ENCODE measurements around the gene PIGP. TPM values are rescaled to one million over a fixed set of nuclear protein-coding genes. Genes with fewer than 3 reads are reported as not detected.

Gene PIGP
- total and polyA plus RNA-seq, 4 experiments from 2014 or later, result 17.2 to 31.5 (median 25.6) TPM

DNA sequence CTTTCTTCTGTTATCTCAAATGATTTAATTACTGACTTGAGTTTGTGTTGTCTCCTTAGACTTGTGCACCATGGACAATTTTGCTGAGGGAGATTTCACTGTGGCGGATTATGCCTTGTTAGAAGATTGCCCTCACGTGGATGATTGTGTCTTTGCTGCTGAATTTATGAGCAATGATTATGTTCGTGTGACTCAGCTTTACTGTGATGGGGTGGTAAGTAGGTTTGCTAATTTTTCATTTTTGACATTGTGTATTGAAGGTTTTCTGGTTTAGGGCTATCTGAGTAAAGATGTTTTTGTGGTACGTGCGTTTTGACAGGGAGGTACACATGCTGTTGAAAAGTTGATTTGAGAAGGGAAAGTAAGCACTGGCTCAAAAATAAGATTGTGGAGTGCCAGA is 14.3 kb upstream of the PIGP start:
- POLR2A ChIA-PET (ENCODE audit: partially characterized antibody), result no interaction called here
- H3K4me3 ChIP-seq (ENCODE audit: low read length in 2 of 2), result no peak overlapping the region
- Mint-ChIP-seq H3K4me1 (peaks cover 14 to 21% (median 16%) of the 10 kb centered on the region in 4 donors), H3K9me3 (peaks cover 0 to 2% (median 0%) of the 10 kb centered on the region in 8 donors), H3K4me3 (no peak overlapping the region), H3K36me3 (peaks cover 22 to 24% of the 10 kb centered on the region in 2 donors), H3K27me3 (no peaks in the 10 kb centered on the region), H3K27ac (no peak overlapping the region)
- intact Hi-C loops (cut with micrococcal nuclease), result no loop called here
- CTCF ChIA-PET (ENCODE audit: partially characterized antibody), result interaction anchor here (1.0 kb wide), 1 partner anchor 230 kb away, joined by 3 read pairs; no protein-coding TSS in a partner anchor
- no peaks in the 10 kb centered on the region for H3K27me3 ChIP-seq (ENCODE audit: insufficient read depth, low read length)
- peaks cover 25% of the 10 kb centered on the region for H3K4me1 ChIP-seq (ENCODE audit: insufficient read depth, low read length)
- no peaks in the 10 kb centered on the region for H3K9me3 ChIP-seq (ENCODE audit: control insufficient read depth in 1 of 2, low read length in 2 of 2)
- peaks cover 12% of the 10 kb centered on the region for H3K36me3 ChIP-seq (ENCODE audit: insufficient read depth, low read length)
- DNase-seq, result no peak
- H3K27ac ChIP-seq (ENCODE audit: low read depth, low read length), result no peak overlapping the region

DNA sequence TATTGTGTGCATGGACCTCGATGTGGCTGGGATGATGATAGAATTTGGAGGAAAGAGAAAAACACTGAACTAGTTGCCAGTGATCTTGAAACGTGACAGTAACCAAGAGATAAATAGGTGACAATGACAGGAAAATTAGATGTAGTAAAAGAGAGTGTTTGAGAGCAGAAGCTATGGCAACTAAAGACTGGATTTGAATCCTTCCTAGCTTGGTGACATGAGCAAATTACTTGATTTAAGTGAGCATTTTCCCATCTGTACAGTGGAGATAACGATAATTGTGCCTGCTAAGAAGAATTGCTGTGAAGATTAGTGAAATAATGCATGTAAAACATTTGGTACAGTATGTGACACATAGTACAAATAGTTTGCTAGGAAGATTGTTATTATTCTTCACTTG is 12.9 kb upstream of the PIGP start:
- Mint-ChIP-seq H3K27me3 (no peaks in the 10 kb centered on the region), H3K4me3 (no peak overlapping the region), H3K4me1 (peaks cover 16 to 24% (median 18%) of the 10 kb centered on the region in 4 donors), H3K9me3 (peaks cover 0 to 2% (median 0%) of the 10 kb centered on the region in 8 donors), H3K27ac (no peak overlapping the region), H3K36me3 (peaks cover 18 to 22% of the 10 kb centered on the region in 2 donors)
- H3K27ac ChIP-seq (ENCODE audit: low read depth, low read length), result no peak overlapping the region
- intact Hi-C loops (cut with micrococcal nuclease), result no loop called here
- no peak overlapping the region for H3K4me3 ChIP-seq (ENCODE audit: low read length in 2 of 2)
- no peaks in the 10 kb centered on the region for H3K27me3 ChIP-seq (ENCODE audit: insufficient read depth, low read length)
- no peaks in the 10 kb centered on the region for H3K9me3 ChIP-seq (ENCODE audit: control insufficient read depth in 1 of 2, low read length in 2 of 2)
- peaks cover 25% of the 10 kb centered on the region for H3K4me1 ChIP-seq (ENCODE audit: insufficient read depth, low read length)
- H3K36me3 ChIP-seq (ENCODE audit: insufficient read depth, low read length), result peaks cover 7% of the 10 kb centered on the region
- ChIA-PET CTCF (ENCODE audit: partially characterized antibody) (no interaction called here), POLR2A (ENCODE audit: partially characterized antibody) (no interaction called here)
- DNase-seq, result no peak

DNA sequence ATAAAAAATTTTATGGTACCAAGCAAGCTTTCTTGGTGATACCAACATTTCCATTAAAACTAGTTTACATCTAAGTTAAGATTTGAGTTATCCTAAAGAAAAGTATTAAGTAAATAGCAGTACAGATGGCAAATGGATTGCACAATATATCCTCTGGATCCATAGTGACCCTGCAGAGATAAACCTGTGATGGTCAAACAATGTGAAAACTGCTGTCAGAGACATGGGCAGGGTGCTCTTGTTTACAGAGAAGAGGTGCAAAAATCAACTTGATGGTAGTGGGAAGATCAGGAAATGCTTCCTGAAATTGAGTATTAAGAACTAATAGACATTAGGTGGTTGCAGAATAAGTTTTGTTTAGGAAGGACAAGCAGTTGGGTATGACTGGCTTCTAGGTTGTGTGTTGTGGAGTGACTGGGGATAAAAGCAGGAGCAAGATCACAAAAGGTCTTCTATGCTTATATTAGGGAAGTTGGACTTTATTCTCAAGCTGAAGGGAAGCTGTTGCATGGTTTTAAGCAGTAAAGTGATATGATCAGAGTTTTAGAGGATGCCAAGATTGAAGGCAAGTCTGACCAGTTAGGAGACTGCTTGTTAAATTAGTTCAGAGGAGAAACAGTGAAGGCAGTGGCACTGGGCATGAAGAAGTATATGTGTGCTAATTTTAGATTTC is 10.1 kb upstream of the PIGP start:
- Mint-ChIP-seq H3K27ac (peak overlapping the region in 1 of 7 donors; percentile 43), H3K4me3 (peak overlapping the region in 1 of 8 donors; percentile 11)
- CTCF ChIA-PET (ENCODE audit: partially characterized antibody), result interaction anchor here (0.8 kb wide), 1 partner anchor 480 kb away, joined by 3 read pairs; no protein-coding TSS in a partner anchor

GRCh38 chr21:37082375-37082774 is 9.5 kb upstream of the PIGP start:
- Histone ChIP-seq H3K4me3 (ENCODE audit: low read length in 2 of 2) (no peak overlapping the region), H3K27ac (ENCODE audit: low read depth, low read length) (no peak overlapping the region), H3K4me1 (ENCODE audit: insufficient read depth, low read length) (peaks cover 31% of the 10 kb centered on the region), H3K9me3 (ENCODE audit: control insufficient read depth in 1 of 2, low read length in 2 of 2) (no peaks in the 10 kb centered on the region), H3K36me3 (ENCODE audit: insufficient read depth, low read length) (no peaks in the 10 kb centered on the region), H3K27me3 (ENCODE audit: insufficient read depth, low read length) (no peaks in the 10 kb centered on the region)
- ChIA-PET CTCF (ENCODE audit: partially characterized antibody) (interaction anchor here (0.7 to 0.8 kb wide), 2 partner anchors 481 to 759 kb away, joined by 3 read pairs; no protein-coding TSS in a partner anchor), POLR2A (ENCODE audit: partially characterized antibody) (no interaction called here)
- Mint-ChIP-seq H3K4me1 (peaks cover 26 to 42% (median 34%) of the 10 kb centered on the region in 4 donors), H3K27ac (no peak overlapping the region), H3K4me3 (no peak overlapping the region), H3K27me3 (no peaks in the 10 kb centered on the region), H3K9me3 (peaks cover 0 to 12% (median 3%) of the 10 kb centered on the region in 8 donors), H3K36me3 (peaks cover 8 to 13% of the 10 kb centered on the region in 2 donors)
- intact Hi-C loops (cut with micrococcal nuclease), result no loop called here
- DNase-seq, result no peak

More for the DNA sequence above, 10.1 kb upstream of the PIGP start:
- no peak overlapping the region for H3K4me3 ChIP-seq (ENCODE audit: low read length in 2 of 2)
- intact Hi-C loops (cut with micrococcal nuclease), result no loop called here
- no peak overlapping the region for H3K27ac ChIP-seq (ENCODE audit: low read depth, low read length)
- peaks cover 31% of the 10 kb centered on the region for H3K4me1 ChIP-seq (ENCODE audit: insufficient read depth, low read length)
- Mint-ChIP-seq H3K4me1 (peaks cover 22 to 36% (median 27%) of the 10 kb centered on the region in 4 donors), H3K27me3 (no peaks in the 10 kb centered on the region), H3K9me3 (peaks cover 0 to 12% (median 3%) of the 10 kb centered on the region in 8 donors), H3K36me3 (peaks cover 8 to 13% of the 10 kb centered on the region in 2 donors)
- H3K9me3 ChIP-seq (ENCODE audit: control insufficient read depth in 1 of 2, low read length in 2 of 2), result no peaks in the 10 kb centered on the region
- H3K27me3 ChIP-seq (ENCODE audit: insufficient read depth, low read length), result no peaks in the 10 kb centered on the region
- POLR2A ChIA-PET (ENCODE audit: partially characterized antibody), result no interaction called here
- no peaks in the 10 kb centered on the region for H3K36me3 ChIP-seq (ENCODE audit: insufficient read depth, low read length)
- no peak for DNase-seq

GRCh38 chr21:37079211-37079824 is 6.4 kb upstream of the PIGP start:
- intact Hi-C loops (cut with micrococcal nuclease), result no loop called here
- peaks cover 8 to 13% of the 10 kb centered on the region in 2 donors for H3K36me3 Mint-ChIP-seq
- no peak overlapping the region for H3K27ac ChIP-seq (ENCODE audit: low read depth, low read length)
- no peak overlapping the region for H3K4me3 ChIP-seq (ENCODE audit: low read length in 2 of 2)
- H3K4me1 Mint-ChIP-seq, result peaks cover 31 to 61% (median 48%) of the 10 kb centered on the region in 4 donors
- H3K27me3 ChIP-seq (ENCODE audit: insufficient read depth, low read length), result no peaks in the 10 kb centered on the region
- H3K9me3 ChIP-seq (ENCODE audit: control insufficient read depth in 1 of 2, low read length in 2 of 2), result no peaks in the 10 kb centered on the region
- no peaks in the 10 kb centered on the region for H3K27me3 Mint-ChIP-seq
- POLR2A ChIA-PET (ENCODE audit: partially characterized antibody), result no interaction called here
- H3K4me1 ChIP-seq (ENCODE audit: insufficient read depth, low read length), result peaks cover 27% of the 10 kb centered on the region
- DNase-seq, result peak in 1 of 5 donors; percentile 25
- CTCF ChIA-PET (ENCODE audit: partially characterized antibody), result interaction anchor here (1.0 to 1.2 kb wide), 2 partner anchors 70 to 484 kb away, joined by 3 read pairs; no protein-coding TSS in a partner anchor
- H3K27ac Mint-ChIP-seq, result peak overlapping the region in 2 of 7 donors; percentile 51 to 74
- H3K36me3 ChIP-seq (ENCODE audit: insufficient read depth, low read length), result no peaks in the 10 kb centered on the region
- peak overlapping the region in 1 of 8 donors; percentile 46 for H3K4me3 Mint-ChIP-seq
- peaks cover 0 to 12% (median 3%) of the 10 kb centered on the region in 8 donors for H3K9me3 Mint-ChIP-seq

DNA sequence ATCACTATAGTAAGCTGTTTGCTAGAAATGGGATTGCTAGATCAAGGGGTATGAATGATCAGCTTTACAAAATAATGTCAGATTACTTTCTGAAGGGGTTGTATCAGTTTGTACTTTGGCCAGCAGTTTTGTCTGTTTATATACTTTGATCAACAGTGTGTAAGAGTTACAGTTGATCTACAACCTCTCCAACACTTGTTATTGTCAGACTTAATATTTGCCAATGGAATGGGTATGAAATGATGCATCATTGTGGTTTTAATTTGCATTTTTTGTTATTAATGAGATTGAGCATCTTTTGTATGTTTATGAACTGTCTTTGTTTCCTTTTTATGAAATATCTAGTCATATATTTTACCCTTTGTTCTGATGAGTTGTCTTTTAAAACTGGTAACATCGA is 4.5 kb upstream of the PIGP start:
- Histone ChIP-seq H3K36me3 (ENCODE audit: insufficient read depth, low read length) (no peaks in the 10 kb centered on the region), H3K9me3 (ENCODE audit: control insufficient read depth in 1 of 2, low read length in 2 of 2) (no peaks in the 10 kb centered on the region), H3K4me1 (ENCODE audit: insufficient read depth, low read length) (peaks cover 22% of the 10 kb centered on the region), H3K4me3 (ENCODE audit: low read length in 2 of 2) (no peak overlapping the region), H3K27ac (ENCODE audit: low read depth, low read length) (no peak overlapping the region), H3K27me3 (ENCODE audit: insufficient read depth, low read length) (no peaks in the 10 kb centered on the region)
- intact Hi-C loops (cut with micrococcal nuclease), result no loop called here
- Mint-ChIP-seq H3K9me3 (peaks cover 0 to 14% (median 3%) of the 10 kb centered on the region in 8 donors), H3K36me3 (peaks cover 8 to 9% of the 10 kb centered on the region in 2 donors), H3K27ac (peak overlapping the region in 4 of 7 donors; percentile 5 to 86 (median 43)), H3K4me3 (peak overlapping the region in 1 of 8 donors; percentile 15), H3K27me3 (no peaks in the 10 kb centered on the region), H3K4me1 (peaks cover 26 to 52% (median 38%) of the 10 kb centered on the region in 4 donors)
- ChIA-PET POLR2A (ENCODE audit: partially characterized antibody) (no interaction called here), CTCF (ENCODE audit: partially characterized antibody) (no interaction called here)
- DNase-seq, result no peak
